HG03025 (cell line): Measurements from ENCODE around the gene C13orf42.

Experiments used
- ATAC-seq: cut with Tn5 transposase; IDR thresholded peaks from one replicate; pipeline ENCODE4 v1.9.1; 2021; ENCODE audit warnings: mild to moderate bottlenecking, moderate library complexity; ENCODE audit not compliant: unreplicated experiment, low FRiP score

Gene C13orf42

DNA sequence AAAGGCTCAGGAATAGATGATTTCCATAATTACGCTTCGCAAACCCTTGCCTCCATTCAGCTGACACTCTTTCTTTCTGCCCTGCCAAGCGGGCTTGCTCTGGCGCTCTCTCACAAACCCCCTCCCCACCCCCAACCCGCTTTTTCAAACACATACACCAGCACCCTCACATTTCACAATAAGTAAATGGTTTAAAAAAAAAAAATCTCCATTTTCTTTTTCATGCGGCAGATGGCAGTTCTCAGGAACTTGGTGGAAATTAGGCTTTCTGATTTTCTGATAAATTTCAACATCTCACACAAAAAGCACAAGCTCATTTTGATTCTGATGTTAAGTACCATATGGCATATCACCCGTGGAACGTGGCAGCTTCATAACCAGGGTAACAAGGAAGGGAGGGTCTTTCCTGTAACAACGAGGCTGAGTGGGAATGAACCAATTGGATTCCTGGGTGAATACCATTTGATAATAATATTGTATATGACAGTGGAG is 43.8 kb downstream of the C13orf42 start:
- ATAC-seq = no peak

DNA sequence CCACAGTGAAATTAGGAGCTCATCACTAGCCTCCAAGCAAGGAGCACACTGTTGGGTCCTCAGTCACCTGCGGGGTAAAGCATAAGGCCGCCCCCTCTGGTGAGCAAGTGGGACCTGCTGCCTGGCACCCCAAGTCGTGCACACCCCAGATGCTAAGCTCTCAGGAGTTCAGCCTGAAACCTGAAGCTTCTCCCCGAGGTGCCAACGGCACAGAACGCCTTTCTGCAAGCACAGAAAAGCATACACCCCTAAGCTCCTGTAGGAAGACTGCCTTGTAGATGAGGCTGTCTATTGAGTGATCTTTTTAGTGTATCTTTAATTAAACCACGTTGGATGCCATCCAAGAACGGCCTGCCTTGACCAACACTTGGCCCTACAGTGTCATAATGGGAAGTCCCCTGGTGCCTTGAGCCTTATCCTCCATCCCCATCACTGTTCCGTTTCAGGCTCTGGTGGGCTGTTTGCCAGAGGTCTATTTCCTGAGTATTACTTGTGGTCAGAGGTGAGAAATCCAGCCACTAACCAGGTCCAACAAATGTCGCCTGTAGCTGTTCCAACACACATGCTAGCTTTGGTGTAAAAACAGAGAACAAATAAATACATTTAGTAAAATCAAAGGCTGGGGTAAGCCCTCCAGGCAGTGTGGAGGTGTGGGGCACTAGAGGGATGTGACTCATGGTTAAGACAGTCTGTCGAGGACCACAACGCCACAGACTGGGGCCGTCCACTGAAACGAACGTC is 44.8 kb downstream of the C13orf42 start:
- ATAC-seq = no peak

GRCh38 chr13:51065372-51066090 is 45.5 kb downstream of the C13orf42 start:
- no peak for ATAC-seq

- no peak for ATAC-seq
Measured at GRCh38 chr13:51064753-51065152, 46.3 kb downstream of the C13orf42 start.

DNA sequence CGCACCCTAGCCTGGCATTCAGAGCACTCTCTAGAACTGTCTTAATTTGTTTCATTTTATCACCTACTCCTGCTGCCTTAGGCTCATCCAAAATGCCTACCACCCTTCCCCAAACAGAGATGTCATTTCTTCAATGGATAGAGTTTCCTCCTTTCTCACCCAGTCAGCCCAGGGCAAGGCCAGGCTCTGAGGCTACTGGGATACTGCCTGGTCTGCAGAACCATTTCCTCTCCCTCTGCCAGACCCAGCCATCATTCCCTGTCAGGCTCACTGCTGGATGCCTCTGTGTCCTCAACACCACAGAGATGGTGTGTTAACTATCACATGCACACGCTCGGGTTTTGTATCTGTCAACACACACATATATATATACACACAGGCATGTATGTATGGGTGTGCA is 47.2 kb downstream of the C13orf42 start:
- no peak for ATAC-seq

DNA sequence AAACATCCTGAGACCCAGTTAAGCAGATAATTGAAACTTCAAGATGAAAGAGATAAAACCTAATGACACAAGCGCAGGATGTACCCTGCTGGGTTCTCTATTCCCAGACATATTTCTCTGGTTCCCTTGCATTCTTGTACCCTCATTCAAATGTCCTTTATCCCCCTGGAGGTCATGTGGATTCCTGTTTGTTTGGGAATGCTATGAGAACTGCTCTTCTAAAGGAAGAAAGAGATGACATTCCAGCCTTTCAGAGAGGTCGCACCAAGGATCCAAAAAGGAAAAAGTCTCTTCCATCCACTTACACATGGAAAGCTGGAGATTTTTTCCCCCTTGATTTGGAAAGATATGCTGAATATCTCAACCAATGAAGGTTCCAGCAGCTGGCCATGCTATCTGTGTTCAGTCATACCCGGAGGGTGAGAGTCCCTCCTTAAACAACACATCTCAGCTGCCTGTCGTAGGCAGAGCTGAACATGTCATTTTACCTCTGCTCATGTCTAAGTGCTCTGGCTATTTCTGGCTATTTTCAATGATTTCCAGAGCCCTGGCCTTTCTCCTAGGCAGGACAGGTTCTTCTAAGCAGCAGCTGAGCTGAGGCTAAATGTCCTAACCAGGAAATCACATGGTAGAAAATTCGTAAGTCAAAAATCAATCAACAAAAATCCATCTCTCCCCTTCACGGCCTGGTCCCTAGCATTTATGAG is 52.5 kb downstream of the C13orf42 start:
- no peak for ATAC-seq

DNA sequence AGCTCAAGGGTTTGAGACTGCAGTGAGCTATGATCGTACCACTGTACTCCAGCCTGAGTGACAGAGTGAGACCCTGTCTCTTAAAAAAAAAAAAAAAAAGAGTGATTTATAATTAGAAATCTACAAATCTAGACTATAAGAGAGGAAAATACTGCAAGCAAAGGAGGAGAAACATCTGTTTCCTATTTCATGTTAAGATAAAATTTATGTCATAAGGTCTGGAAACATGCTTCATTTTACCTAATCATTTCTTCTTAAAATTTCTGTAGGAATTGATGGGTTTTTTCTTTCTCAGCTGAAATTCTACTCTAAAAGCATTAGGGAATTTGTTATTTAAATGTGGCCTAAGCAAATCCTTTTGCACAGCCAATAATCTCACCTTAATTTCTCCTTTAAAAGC is 53.2 kb downstream of the C13orf42 start:
- ATAC-seq = no peak

- ATAC-seq = no peak
Measured at GRCh38 chr13:51057001-51057400, 54.1 kb downstream of the C13orf42 start.

DNA sequence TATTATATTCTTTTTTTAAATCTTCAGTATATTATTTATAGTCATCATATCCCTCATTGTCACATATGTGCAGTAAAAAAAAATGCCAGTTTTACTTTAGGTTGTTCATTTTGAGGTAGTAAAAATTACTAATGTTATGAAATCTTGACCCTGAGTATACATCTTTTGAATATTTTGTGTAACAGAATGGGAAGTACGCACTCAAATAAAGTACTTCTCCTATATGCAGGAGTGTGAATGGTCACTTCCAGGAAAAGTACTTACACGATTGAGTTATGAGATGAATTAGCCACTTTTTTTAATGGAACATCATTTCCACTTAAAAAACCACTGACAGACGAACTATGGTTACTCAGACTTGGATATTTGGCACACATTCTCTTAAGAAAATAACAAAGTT is 58.5 kb downstream of the C13orf42 start:
- ATAC-seq = no peak

GRCh38 chr13:51050021-51050830 is 60.8 kb downstream of the C13orf42 start:
- no peak for ATAC-seq

DNA sequence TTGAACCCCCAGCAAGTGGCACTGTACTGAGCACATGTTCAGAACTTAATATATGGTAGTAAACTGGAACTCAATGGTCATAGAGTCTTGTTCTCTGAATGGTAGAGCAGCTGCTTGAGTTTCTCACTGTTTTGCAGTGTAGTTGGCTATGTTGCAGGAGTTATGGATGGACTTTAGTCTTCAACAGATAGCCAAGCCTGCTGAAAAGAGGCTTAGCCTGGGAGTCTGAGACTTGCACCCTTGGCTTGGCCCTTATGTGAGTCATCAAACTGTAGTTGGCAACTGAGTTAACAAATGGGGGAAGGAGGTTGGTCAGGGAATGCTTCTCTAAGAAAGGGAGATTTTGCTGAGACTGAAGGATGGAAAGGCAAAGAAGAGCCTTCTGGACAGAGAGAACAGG is 62.5 kb downstream of the C13orf42 start:
- ATAC-seq = no peak

- ATAC-seq = no peak
Measured at GRCh38 chr13:51048166-51048461, 63.0 kb downstream of the C13orf42 start.

- no peak for ATAC-seq
Measured at GRCh38 chr13:51047434-51048165, 63.5 kb downstream of the C13orf42 start.

DNA sequence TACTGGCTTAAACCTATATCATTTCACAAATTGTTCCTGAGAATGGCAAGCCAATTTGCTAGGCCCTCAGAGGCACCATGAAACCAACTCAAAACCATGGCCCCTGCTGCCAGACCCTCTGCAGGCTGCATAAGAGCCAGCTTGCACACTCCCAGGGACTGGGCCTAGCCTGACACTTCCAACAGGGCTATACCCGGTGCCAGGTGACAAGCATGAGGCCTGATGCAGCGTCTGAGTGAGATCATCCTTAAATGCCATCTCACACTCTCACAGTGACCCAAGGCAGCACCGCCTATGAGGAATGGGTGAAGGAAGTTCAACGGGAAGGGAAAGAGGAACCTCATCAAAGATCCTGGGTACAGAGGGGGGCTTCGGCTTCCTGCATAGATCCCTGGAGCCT is 65.6 kb downstream of the C13orf42 start:
- no peak for ATAC-seq

DNA sequence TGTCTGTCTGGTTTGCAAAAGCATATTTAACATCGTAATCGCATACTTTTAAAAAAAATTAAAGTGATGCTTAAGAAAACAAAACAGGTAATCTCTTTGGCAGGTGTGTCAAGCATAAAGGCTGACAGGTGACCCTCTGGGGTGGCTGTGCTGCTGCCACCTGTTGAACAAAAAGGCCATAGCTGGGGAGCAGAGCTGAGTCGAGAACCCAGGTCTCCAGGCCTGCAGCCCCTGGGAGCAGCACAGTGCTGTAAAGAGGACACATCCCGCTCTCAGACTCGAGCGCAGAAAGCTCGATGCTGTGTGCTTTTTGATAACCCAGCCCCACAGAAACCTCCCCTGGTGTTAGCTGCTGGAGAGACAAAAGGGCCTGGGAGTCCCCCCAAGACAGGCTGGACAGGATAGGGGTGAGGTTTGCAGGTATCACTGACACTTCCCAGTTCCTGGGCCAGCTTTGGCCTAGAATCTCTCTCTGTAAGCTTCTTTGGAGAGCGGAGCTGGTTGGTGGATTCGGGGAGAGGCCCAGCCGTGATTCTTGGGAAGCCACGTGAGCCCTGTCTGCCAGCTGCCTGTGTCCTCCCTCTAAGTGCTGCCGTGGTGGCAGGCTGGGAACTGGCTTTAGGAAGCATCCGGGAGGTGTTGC is 66.9 kb downstream of the C13orf42 start:
- no peak for ATAC-seq

DNA sequence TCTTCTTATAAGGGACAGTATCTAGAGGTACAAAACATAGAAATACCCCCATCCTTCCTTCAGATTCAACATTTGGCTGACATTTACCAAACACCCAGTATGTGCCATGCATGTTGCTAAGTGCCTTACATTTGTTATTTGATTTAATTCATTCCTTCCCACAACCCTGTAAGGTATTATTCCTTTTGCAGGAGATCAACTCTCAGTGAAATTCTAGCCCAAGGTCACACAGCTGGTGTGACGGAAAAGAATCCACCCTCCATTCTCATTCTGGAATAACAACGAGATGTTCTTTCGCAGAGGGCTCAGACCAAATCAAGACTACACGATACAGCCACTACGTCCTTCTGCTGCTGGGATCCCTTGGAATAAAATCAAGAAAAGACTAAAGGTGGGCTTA is 67.8 kb downstream of the C13orf42 start:
- no peak for ATAC-seq

DNA sequence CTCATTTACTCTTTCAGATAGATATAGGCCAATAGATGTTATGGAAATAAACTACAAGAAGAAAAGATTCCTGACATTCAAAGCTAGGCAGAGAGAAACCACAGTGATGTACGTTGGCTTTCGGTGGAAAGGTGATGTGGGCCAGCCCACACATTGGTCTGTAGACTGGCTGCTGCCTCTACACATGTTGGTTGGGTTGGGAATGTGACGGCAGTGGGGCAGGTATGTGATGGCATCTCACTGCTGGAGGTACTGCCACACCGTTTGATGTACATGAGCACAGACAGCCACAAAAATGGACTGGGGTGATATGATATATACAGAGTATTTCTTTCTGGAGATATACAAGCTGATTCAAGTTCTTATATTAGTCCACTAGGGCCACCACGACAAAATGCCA is 69.4 kb downstream of the C13orf42 start:
- no peak for ATAC-seq

- no peak for ATAC-seq
Measured at GRCh38 chr13:51041126-51041525, 69.9 kb downstream of the C13orf42 start.

- no peak for ATAC-seq
Measured at GRCh38 chr13:51040431-51040830, 70.6 kb downstream of the C13orf42 start.

- no peak for ATAC-seq
Measured at GRCh38 chr13:51036418-51036817, 74.7 kb downstream of the C13orf42 start.
